ENCODE data around the gene HOXD10. TPM values are rescaled to one million over a fixed set of nuclear protein-coding genes. Genes with fewer than 3 reads are reported as not detected.

Gene HOXD10
- total and polyA plus RNA-seq, 2 of the 13 experiments (the other 11 are each of a cell fraction or from before 2014, with no cell fraction given) = not detected

DNA sequence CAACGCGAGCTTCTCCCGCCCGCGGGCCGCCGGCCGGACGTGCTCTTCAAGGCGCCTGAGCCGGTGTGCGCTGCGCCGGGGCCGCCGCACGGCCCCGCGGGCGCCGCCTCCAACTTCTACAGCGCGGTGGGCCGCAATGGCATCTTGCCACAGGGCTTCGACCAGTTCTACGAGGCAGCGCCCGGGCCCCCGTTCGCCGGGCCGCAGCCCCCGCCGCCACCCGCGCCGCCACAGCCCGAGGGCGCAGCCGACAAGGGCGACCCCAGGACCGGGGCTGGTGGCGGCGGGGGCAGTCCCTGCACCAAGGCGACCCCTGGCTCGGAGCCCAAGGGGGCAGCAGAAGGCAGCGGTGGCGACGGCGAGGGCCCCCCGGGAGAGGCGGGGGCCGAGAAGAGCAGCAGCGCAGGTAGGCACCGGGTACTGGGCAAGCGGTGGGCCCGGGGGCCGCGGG lies 8.8 kb upstream of the HOXD10 start:
- Histone ChIP-seq H3K9me3 (ENCODE audit: low read length) (no peaks in the 10 kb centered on the region), H3K4me1 (ENCODE audit: insufficient read depth, low read length) (no peaks in the 10 kb centered on the region), H3K79me2 (ENCODE audit: insufficient read depth, low read length) (no peaks in the 10 kb centered on the region), H3K36me3 (replicated peaks in 1 of 2; ENCODE audit: control insufficient read depth in 1 of 2, insufficient read depth in 2 of 2, low read length in 2 of 2) (no peaks in the 10 kb centered on the region), H3K27me3 (ENCODE audit: control insufficient read depth in 1 of 2, insufficient read depth in 2 of 2, low read length in 2 of 2) (peaks cover 29 to 88% of the 10 kb centered on the region in 2 experiments), H4K20me1 (ENCODE audit: insufficient read depth, low read length) (no peaks in the 10 kb centered on the region; the same call in 1 of the 2 replicates), H3K27ac (ENCODE audit: extremely low read length, insufficient read depth, low read length) (no peak overlapping the region), H3K4me3 (replicated peaks in 1 of 3; ENCODE audit: insufficient read depth in 1 of 3, low read depth in 2 of 3, low read length in 3 of 3) (no peak overlapping the region), H3K9ac (ENCODE audit: insufficient read depth, low read depth, low read length) (no peak overlapping the region), H3K4me2 (ENCODE audit: low read depth, low read length) (no peak overlapping the region), H2AFZ (ENCODE audit: low read length) (no peak overlapping the region)
- 85% methylated on average over 45 of the region's 59 CpGs for WGBS (ENCODE audit: low lambda C conversion rate)
- CTCF ChIA-PET (ENCODE audit: low intra/inter-chr PET ratio, low total read pairs) = no interaction called here
- no peak for DNase-seq (ENCODE audit: low spot score)
- TF ChIP-seq ZNF644 (CRISPR knock-in tag; IDR thresholded peaks at IDR 0.05; ENCODE audit: low read depth) (no peak), ZNF496 (CRISPR knock-in tag; IDR thresholded peaks at IDR 0.05; ENCODE audit: insufficient replicate concordance) (no peak), ZBTB42 (CRISPR knock-in tag; IDR thresholded peaks at IDR 0.05) (no peak), IRF2 (CRISPR knock-in tag; IDR thresholded peaks at IDR 0.05) (no peak), PCBP1 (IDR thresholded peaks at IDR 0.05; ENCODE audit: borderline replicate concordance, low read depth, low read length) (no peak)
- in situ Hi-C loops (cut with HindIII; ENCODE audit: extremely low pct_ligation_motif_present, low pct_unique_long_range_greater_than_20kb) (loop anchor here (10.0 kb wide), 1 partner anchor 1073 kb away; no protein-coding TSS in a partner anchor), intact Hi-C loops (cut with micrococcal nuclease; ENCODE audit: unreplicated experiment) (no loop called here)
- BruUV-seq (replicated peaks) = no TSS peak
- POLR2A ChIA-PET = no interaction called here
- FAIRE-seq = no peak
- no peak for ATAC-seq

DNA sequence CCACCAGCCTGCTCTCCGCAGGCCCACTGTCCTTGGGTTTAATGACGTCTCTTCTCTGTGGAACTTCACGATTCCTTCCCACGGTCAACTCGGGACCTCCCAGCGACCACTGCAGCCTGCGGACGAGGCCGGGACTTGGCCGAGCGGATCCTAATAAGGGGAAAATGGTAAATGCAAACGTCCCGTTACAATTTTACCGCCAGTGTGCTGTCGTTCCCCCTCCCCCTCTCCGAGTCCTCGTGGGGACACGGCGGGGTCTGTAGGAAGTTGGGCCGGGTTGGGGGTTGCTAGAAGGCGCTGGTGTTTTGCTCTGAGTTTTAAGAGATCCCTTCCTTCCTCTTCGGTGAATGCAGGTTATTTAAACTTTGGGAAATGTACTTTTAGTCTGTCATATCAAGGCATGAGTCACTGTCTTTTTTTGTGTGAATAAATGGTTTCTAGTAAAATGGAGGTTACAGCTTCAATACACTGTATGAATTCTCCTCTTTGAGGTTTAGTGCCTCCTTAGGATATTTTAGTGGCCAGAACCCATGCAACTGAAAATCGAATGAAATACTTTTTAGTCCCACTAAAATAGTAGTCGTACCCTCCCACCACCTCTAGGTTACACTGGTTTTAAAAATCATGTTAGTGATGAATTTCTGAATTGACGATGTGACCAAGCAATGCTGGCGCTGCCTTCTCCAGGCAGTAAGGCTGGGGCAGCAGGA lies 7.2 kb upstream of the HOXD10 start:
- CTCF ChIA-PET (ENCODE audit: low intra/inter-chr PET ratio, low total read pairs) = no interaction called here
- Histone ChIP-seq H3K79me2 (ENCODE audit: insufficient read depth, low read length) (no peaks in the 10 kb centered on the region), H3K36me3 (replicated peaks in 1 of 2; ENCODE audit: control insufficient read depth in 1 of 2, insufficient read depth in 2 of 2, low read length in 2 of 2) (no peaks in the 10 kb centered on the region), H3K27me3 (ENCODE audit: control insufficient read depth in 1 of 2, insufficient read depth in 2 of 2, low read length in 2 of 2) (peaks cover 30 to 88% of the 10 kb centered on the region in 2 experiments), H4K20me1 (ENCODE audit: insufficient read depth, low read length) (no peaks in the 10 kb centered on the region), H3K27ac (ENCODE audit: extremely low read length, insufficient read depth, low read length) (no peak overlapping the region), H3K9me3 (ENCODE audit: low read length) (no peaks in the 10 kb centered on the region), H3K4me2 (ENCODE audit: low read depth, low read length) (peak overlapping the region; percentile 38; the same call in 1 of the 2 replicates), H2AFZ (ENCODE audit: low read length) (no peak overlapping the region), H3K9ac (ENCODE audit: insufficient read depth, low read depth, low read length) (no peak overlapping the region), H3K4me1 (ENCODE audit: insufficient read depth, low read length) (peaks cover 7% of the 10 kb centered on the region), H3K4me3 (replicated peaks in 1 of 3; ENCODE audit: insufficient read depth in 1 of 3, low read depth in 2 of 3, low read length in 3 of 3) (no peak overlapping the region; a peak in 1 of 6 replicates)
- ATAC-seq = no peak
- 50% methylated on average over 26 of the region's 26 CpGs for WGBS (ENCODE audit: low lambda C conversion rate)
- FAIRE-seq = no peak
- no TSS peak for BruUV-seq (replicated peaks)
- in situ Hi-C loops (cut with HindIII; ENCODE audit: extremely low pct_ligation_motif_present, low pct_unique_long_range_greater_than_20kb) (loop anchor here (10.0 kb wide), 1 partner anchor 1075 kb away; no protein-coding TSS in a partner anchor), intact Hi-C loops (cut with micrococcal nuclease; ENCODE audit: unreplicated experiment) (no loop called here)
- POLR2A ChIA-PET = no interaction called here
- no peak for DNase-seq (ENCODE audit: low spot score)
- peak; percentile 90 for TF ChIP-seq EZH2 (conservative IDR thresholded peaks at IDR 0.05; ENCODE audit: low read depth, low read length)
- TF ChIP-seq BCL6 (CRISPR knock-in tag; IDR thresholded peaks at IDR 0.05) = no peak

Data from HepG2 (cell line).